Measurements from ENCODE around the gene HNRNPC.
"Not testable (repeated sequence)": the region's sequence is repeated elsewhere in the genome, so short reads cannot be mapped to it uniquely, and the experiment has no call there.

Gene HNRNPC

DNA sequence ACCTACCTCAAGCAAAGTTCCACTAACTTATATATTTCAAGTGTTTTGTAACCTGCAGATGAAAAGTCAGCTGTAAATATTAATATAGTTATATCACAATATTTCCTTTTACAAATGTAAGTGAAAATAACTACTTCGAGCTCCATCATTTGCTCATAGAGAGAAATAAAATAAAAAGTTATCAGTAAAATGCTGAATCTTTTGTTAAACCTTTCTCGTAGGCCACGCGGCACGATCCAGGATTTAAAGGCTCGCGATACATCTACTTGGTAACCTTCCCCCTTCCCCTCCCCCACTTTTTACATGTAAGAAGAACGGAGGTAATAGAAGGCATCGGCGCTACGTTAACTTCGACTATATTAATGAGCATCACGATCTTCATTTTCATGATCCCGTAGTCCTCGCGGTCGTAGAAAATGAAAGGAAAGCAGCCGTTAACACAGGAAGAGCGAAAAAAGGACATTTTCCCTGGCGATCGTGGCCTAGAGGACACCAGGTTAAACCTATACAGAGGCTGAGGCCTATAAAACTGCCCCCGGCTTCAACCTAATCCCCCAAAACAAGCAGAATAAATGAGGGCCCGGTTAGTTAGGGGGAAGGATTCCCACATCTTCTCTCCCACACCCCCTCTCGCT lies 508 bp downstream of the HNRNPC start:
- DNase-seq = peak in 1 of 5 experiments; percentile 82

DNA sequence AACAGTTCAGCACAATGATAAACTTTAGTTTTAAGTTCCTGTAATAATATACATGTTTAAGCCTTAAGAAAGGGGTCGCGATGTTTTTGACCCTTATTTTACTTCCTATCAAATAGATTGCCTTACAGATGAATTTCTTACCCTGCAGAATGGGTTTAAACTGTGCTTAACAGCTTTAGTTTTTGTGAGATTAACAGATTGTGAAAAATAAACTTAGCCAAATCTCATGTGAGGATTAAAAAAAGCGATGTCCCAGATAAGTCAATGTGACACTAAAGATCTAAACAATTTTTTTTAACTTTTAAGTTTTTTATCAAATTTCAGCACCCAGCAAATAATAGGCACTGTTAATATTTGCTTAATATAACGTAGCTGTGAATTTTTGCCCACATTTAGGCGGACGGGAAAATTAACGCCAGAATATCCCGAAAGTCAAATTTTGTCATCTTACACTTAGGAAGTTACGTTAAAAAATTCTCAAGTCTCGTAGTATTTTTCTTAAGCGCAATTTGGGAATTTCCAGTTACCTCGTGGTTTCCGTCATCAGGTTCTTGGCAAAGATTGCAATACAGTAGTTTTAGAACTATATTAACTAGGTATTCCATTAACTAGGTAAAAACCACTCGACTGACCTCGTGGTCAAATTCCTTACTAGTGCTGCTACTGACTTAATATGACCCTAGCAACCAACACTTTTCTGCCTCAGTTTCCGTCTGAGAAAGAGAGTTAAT lies 1.2 kb downstream of the HNRNPC start:
- no peak for DNase-seq

DNA sequence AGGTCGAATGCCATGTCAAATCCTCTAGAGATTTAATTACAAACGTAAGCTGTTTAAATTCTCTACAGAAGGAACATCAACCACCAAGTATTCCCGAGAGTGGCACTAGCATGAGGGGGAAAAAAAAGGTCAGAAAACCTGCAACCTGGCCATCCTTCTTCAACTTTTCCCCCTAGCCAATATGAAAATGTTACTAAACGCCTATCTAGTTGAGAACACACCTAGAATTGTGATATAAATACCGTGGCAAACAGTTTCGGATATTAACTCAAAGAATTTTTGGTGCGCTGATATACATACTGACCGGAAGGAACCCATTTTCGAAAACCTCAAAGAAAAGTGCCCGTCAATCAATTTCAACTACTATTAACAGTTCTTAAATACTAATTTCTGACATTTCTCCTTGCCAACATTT lies 1.8 kb downstream of the HNRNPC start:
- DNase-seq = no peak

DNA sequence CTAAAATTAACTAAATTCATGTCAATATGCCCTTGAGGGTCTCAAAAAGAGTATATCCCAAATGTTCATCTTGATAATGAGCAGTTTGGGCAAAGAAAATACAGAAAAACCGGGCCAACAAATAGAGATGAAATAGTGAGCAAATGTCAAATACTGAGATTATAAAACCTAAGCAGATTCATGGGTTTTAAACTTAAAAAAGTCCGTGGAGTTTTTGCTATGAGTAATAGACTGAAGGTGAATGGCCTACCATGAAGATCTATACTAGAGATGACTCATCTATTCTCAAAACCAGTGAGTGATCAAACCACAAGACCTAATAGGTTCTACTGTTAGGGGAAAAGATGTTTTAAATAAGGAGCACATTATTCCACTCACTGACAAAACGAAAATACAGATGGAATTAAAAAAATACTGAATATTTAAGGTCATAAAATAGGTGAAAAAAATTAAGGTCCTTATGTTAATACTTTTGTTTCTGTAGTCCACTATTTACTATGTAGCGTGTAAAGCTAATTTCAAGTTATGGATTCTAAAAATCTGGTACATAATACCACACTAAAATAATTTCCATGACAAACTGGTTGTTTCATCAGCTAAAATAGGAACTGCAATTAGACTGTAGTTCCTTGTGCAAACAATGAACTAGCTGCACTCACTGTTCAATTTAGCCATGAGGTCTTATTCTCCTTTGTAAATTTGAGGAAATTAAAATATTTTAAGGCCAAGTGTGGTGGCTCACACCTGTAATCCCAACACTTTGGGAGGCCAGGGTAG lies 5.0 kb downstream of the HNRNPC start:
- DNase-seq = peak in 2 of 5 experiments; percentile 45 to 87

DNA sequence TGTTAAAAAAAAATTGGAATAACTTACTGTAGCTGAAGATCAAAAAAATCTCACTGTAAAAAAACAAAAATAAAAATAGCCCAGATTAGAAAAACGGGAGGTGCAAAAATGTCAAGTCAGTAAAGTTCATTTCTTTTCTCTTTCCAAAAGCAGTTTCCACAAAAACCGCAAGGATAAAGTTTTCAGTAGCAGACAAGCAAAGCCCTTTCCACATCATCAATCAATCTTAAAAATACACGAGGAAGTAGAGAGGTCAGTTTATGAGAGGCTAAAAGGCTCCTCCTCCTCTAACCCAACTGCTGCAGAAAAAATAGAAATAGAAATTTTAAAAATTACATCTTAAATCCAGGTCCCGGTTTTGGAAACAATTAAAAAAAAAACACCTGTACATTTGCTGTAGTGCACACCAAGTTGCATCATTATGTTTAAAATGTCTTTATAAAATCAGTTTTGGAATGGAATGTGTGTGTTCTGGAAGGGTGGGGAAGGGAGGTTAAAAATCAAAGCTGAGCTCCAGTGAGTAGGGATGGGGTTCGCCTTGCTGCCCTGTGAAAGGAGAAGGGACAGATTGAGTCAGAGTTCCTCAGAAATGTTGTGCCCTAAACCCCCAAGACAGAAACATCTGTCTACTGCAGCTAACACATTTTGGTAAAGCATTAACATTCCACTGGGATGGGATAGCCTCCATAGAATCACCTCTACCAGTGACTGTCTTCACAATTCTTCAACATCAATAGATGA lies 5.8 kb downstream of the HNRNPC start:
- peak in 1 of 5 experiments; percentile 30 for DNase-seq

DNA sequence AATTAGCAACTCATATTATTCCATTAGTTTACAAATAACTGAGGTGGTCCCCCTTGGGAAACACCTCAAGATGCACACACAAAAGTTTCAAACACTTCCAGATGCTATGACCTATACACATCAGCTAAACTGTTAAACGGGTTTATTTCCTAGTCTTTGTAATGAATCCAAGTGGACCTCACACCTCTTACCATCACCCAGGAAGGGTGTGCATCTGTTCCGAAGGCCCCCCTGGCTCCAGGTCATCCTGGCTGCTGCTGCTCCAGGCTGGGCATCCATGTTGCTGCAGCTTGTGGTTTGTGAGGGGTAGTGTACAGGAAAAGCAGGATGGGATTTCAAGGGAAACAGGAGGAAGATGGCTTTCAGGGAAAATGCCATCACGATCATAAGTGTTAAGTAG lies 6.8 kb downstream of the HNRNPC start:
- no peak for DNase-seq

DNA sequence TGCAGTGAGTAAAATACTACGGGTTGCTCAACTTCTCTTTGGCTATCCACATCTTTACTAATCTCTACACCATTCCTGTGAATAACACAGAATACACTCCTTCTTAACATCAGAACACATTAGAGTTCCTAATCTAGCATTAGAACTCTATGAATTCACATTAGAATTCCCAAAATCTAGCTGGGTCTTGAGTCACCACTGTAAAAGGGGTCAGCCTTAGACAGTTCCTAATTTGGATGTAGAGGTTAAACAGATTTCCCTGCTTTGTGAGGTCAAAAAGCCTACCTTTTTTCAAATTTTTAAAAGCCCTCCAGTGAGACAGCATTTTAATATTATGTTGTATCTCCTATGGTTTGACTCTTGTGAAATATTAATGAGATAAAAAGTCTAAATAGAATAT lies 7.4 kb downstream of the HNRNPC start:
- DNase-seq = no peak

DNA sequence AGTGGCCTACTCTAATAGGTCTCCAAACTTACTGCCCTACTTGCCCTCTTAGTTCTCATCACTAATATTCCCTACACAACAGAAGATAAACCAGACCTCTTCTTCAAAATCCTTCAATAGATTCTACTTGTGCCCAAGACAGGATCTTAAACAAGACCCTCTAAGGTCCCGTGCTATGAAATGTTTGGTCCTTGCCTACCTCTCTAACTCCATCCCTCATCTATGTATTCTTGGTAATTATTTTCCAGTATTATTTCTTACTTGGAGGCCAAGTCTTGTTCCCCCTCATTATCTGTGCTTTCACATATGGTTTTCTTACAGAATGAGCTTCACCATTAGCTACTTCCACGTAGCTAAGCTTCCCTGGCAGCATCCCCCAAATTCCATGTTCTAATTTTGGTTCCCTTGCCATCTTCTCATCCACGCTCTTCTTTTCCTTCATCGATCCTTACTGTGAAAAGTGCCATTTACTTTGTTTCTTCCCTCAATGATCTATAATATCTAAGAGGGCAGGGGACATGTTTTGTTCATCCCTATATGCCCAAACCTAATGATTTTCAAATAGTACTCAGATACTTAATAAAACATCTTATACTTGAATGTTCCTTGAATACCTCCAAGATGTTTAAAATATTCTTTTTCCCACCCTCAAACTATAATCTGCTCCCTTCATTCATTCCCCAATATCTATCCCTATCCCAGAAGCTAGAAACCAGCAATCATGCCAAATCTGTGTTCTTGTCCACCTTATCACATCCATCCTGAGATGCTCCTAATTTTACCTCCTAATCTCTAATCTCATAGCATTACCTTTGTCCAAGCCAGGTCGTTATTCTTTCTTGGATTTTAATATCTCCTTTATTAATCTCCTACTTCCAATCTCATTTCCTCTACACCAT lies 10.1 kb downstream of the HNRNPC start:
- DNase-seq = no peak

DNA sequence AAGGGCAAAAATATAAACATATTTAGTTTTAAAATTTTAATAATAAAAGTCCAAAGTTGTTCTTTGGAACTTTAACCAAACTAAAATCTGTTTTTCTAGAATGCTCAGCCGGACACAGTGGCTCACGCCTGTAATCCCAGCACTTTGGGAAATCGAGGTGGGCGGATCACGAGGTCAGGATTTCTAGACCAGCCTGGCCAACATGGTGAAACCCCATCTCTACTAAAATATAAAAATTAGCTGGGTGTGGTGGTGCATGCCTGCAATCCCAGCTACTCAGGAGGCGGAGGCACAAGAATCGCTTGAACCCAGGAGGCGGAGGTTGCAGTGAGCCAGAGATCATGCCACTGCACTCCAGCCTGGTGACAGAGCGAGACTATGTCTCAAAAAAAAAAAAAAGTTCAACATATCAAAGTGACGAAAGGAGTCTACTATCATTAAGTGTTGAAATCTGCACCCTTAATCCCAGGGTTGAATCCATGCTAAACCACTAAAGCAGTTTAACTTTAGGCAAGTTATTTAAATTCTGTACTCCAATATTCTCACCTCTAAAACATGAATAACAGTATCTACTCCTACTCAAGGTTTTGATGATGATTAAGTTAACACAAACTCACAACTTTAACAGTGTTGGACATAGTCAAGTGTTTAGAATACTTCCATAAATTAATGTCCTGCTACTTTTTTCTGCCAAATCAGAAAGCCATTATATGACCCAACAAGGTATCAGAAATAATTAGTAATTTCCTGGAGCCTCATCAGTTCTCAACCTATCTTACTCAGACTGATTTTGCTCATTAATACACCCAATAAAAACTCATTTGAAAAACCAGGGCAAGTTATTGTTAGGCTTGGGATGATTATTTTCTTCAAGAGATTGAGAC lies 11.0 kb downstream of the HNRNPC start:
- DNase-seq = no peak

DNA sequence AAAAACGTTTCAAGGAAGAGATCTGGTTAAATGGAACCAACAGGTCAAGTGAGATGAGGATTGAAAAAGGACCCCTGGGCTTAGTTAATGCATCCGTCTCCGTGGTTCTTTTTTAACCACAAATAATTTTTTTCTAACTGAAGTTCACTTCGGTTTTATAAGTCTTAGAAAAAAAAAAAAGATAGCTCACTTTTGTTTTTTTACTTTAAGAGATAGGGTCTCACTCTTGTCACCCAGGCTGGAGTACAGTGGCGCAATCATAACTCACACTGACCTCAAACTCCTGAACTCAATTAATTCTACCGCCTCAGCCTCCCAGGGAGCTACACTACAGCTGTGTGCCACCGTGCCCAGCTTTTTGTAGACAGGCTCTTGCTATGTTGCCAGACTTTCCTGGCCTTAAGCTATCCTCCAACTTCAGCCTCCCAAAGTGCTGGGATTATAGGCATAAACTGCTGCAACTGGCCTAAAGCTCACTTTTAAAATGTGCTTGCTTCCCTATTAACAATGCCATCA lies 11.8 kb downstream of the HNRNPC start:
- DNase-seq = peak in 1 of 5 experiments; percentile 34

DNA sequence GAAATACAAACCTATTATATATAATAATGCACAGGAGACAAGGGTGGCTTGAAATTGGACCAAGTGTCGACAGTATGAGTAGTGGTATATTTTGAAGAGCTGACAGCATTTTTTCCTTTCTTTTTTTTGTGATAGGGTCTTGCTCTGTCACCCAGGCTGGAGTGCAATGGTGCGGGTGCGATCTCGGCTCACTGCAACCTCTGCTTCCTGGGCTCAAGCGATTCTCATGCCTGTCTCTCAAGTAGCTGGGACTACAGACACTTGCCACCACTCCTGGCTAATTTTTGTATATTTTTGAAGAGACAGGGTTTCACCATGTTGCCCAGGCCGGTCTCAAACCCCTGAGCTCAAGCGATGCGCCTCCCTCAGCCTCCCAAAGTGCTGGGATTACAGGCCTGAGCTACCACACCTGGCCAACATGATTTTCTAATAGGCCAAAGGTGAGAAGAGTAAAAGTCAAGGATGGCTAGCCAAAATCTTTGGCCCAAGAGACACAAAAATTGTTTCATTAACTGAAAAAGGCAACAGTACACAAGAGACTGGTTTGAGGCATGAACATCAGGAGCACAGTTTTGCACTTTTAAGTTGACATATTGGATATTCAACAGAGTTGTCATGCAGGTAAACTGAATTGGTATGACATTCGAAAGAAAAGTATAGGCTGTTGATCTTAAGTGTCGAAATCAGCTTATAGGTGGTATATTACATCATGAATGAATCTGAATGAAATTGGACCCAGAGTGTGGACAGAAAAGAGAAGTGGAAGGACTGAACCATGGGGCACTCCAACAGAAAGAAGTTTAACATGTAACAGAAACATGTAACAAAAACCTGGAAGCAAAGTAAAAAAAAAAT lies 12.5 kb downstream of the HNRNPC start:
- no peak for DNase-seq

DNA sequence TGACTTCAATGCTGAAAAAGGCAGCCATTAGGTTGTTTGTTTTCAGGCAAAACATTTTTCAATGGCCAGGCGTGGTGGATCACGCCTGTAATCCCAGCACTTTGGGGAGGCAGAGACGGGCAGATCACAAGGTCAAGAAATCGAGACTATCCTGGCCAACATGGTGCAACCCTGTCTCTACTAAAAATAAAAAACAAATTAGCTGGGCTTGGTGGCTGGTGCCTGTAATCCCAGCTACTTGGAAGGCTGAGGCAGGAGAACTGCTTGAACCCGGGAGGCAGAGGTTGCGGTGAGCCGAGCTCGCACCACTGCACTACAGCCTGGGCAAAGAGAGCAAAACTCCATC lies 13.2 kb downstream of the HNRNPC start:
- DNase-seq = not testable (repeated sequence)

DNA sequence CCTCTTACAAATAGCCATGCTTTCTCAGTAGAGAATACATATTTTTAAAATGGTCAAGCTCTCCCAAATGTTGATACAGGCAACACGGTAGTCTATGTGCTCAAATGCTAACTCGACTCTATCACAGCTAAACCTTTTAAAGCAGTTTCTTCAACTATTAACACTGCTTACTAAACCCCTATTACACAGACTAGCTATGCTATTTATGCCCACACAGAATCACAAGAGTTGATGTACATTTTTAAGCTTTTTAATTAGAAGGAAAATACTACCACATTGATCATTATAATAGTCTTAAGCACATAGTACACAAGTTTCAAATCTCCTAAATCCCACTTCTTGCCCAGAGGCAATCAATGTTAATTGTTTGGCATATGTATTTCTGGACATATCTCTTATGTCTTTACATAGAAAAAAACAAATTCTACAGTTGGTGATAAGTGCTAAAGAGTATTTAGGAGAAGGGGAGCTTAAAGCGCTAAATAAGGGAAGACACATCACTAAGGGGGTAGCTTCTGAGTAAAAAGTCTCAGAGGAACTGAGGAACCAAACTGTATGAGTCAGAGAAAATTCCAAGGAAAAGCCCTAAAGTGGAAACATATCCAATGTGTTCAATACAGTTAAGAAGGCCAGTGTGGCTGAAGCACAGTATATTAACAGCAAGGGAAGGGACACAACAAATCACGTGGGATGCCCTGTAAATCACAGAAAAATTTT lies 13.7 kb downstream of the HNRNPC start:
- no peak for DNase-seq

DNA sequence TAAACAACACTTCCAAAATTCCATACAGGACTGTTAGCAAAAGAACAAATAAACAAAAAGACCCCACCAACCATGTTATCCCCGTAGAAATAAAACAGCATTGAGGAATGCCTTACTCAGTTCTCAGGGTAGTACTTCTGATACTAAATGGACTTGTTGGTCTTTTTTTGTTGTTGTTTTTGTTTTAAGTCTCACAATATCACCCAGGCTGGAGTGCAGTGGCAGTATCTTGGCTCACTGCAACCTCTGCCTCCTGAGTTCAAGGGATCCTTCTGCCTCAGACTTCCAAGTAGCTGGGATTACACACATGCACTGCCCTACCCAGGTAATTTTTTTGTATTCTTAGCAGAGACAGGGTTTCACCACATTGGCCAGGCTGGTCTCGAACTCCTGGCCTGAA lies 17.1 kb downstream of the HNRNPC start:
- no peak for DNase-seq

DNA sequence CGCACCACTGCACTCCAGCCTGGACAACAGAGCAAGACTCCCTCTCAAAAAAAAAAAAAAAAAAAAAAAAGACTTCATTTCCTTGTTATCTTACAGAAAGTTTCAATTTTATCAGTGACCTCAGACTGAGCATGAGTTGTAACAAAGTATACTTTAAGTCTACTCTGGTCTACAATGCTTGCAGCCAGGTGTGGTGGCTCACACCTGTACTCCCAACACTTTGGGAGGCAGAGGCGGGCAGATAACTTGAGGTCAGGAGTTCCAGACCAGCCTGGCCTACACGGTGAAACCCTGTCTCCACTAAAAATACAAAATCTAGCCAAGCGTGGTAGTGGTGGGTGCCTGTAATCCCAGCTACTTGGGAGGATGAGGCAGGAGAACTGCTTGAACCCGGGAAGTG lies 18.0 kb downstream of the HNRNPC start:
- DNase-seq = no peak

DNA sequence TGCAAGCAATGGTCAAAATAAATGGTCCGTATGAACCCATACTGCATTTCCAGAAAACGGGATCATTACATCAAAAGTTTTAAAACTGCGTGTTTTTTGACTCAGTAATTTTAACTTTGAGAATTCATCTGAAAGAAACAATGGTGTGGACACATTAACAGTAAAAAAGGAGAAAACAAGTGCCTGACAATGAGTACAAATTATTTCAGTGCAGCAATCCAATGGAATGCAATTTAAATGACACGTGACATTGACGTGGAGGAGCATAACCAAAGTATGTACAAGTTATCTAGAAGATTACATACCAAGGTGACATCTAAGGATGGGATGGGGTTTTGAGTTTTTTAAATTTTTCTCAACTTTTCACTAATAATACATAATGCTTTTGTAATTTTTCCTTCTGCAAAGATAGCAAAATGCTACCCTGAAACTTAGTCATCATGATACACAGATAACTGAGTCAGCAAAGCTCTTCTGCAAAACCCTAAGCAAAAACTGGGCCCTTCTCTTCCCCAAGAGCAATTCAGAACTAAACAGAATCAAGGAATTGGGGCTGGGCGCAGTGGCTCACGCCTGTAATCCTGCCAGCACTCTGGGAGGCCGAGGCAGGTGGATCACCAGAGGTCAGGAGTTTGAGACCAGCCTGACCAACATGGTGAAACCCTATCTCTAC lies 20.4 kb downstream of the HNRNPC start:
- no peak for DNase-seq

DNA sequence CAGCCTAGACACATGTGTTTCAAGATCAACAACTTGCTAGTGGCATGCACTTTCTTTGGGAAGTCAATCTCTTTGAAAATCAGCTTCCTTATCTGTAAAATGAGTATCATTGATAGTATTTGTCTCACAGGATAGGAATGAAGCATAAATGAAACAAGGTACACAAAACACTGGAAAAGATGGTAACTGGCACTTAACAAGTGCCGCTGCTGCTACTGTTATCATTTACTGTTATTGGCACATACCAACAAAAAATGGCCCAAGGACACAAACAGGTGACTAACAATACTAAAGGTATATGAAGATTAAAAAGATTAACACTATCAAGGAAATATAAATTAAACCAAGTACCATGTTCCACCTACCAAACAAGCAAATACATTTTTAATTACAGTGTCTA lies 20.9 kb downstream of the HNRNPC start:
- no peak for DNase-seq

DNA sequence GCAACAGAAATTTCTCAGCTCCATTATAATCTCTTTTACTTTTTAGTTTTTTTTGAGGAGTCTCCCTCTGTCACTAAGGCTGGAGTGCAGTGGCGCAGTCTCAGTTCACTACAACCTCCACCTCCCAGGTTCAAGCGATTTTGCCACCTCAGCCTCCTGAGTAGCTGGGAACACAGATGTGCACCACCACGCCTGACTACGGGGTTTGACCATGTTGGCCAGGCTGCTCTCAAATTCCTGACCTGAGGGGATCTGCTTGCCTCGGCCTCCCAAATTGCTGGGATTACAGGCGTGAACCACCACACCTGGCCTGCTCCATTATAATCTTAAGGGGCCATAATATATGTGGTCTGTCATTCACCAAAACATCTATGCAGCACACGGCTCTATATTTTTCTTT lies 23.4 kb downstream of the HNRNPC start:
- DNase-seq = no peak

DNA sequence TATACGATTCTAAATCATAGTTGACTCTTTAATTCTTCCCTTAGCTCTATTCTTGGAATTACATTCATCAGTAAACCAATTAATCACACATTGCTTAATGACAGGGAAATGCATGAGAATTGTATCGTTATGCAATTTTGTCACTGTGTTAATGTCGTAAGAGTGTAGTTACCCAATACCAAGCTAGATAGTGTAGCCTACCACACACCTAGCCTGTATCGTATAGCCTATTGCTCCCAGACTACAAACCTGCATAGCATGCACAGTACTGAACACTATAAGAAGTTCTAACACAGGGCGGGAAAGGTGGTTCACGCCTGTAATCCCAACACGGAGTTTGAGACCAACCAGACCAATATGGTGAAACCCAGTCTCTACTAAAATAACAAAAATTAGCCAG lies 24.7 kb downstream of the HNRNPC start:
- no peak for DNase-seq
